ENCODE data around the gene CASK.

CASK gene

GRCh38 chrX:41912923-41913322 is 10.4 kb downstream of the CASK start:
- peaks cover 15% of the 10 kb centered on the region for H3K79me2 ChIP-seq (ENCODE audit: control insufficient read depth, insufficient read depth, low read length, unreplicated experiment)
- no peaks in the 10 kb centered on the region for H3K27me3 ChIP-seq (ENCODE audit: insufficient read depth, low read length)
- no peak overlapping the region for H3K27ac ChIP-seq (ENCODE audit: low read depth, low read length)
- H3K4me1 ChIP-seq (ENCODE audit: control insufficient read depth, insufficient read depth, low read length, unreplicated experiment) = no peaks in the 10 kb centered on the region
- no peak overlapping the region for H3K4me3 ChIP-seq (ENCODE audit: low read depth, low read length)
- no peak overlapping the region for H2AFZ ChIP-seq (ENCODE audit: low read length, unreplicated experiment)
- no peaks in the 10 kb centered on the region for H3K36me3 ChIP-seq (ENCODE audit: insufficient read depth, low read length)

DNA sequence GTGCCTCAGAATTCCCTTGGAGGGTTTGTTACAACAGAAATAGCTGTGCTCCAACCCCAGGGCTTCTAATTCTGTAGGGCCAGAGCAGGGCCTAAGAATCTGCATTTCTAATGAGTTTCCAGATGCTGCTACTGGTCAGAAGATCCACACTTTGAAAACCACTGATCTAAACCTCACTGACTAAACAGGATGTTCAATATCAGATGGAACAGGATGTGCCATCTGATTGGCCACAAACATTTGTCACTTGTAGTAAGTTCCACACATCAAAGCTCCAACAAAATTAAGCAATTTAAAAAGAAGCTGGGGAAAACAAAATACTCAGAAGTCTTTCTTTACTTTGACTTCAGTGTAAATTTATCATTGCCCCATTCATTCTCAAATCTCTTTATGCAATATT is 14.3 kb downstream of the CASK start:
- no peak overlapping the region for H3K4me3 ChIP-seq (ENCODE audit: low read depth, low read length)
- H3K27me3 ChIP-seq (ENCODE audit: insufficient read depth, low read length) = no peaks in the 10 kb centered on the region
- no peaks in the 10 kb centered on the region for H3K36me3 ChIP-seq (ENCODE audit: insufficient read depth, low read length)
- peaks cover 7% of the 10 kb centered on the region for H3K79me2 ChIP-seq (ENCODE audit: control insufficient read depth, insufficient read depth, low read length, unreplicated experiment)
- H3K4me1 ChIP-seq (ENCODE audit: control insufficient read depth, insufficient read depth, low read length, unreplicated experiment) = peaks cover 7% of the 10 kb centered on the region
- no peak overlapping the region for H3K27ac ChIP-seq (ENCODE audit: low read depth, low read length)
- no peak overlapping the region for H2AFZ ChIP-seq (ENCODE audit: low read length, unreplicated experiment)

- H3K4me1 ChIP-seq (ENCODE audit: control insufficient read depth, insufficient read depth, low read length, unreplicated experiment) = peaks cover 7% of the 10 kb centered on the region
- H3K27ac ChIP-seq (ENCODE audit: low read depth, low read length) = no peak overlapping the region
- H3K79me2 ChIP-seq (ENCODE audit: control insufficient read depth, insufficient read depth, low read length, unreplicated experiment) = peaks cover 7% of the 10 kb centered on the region
- no peak overlapping the region for H3K4me3 ChIP-seq (ENCODE audit: low read depth, low read length)
- H2AFZ ChIP-seq (ENCODE audit: low read length, unreplicated experiment) = no peak overlapping the region
- H3K36me3 ChIP-seq (ENCODE audit: insufficient read depth, low read length) = no peaks in the 10 kb centered on the region
- H3K27me3 ChIP-seq (ENCODE audit: insufficient read depth, low read length) = no peaks in the 10 kb centered on the region
Measured at GRCh38 chrX:41906515-41907187, 16.7 kb downstream of the CASK start.

DNA sequence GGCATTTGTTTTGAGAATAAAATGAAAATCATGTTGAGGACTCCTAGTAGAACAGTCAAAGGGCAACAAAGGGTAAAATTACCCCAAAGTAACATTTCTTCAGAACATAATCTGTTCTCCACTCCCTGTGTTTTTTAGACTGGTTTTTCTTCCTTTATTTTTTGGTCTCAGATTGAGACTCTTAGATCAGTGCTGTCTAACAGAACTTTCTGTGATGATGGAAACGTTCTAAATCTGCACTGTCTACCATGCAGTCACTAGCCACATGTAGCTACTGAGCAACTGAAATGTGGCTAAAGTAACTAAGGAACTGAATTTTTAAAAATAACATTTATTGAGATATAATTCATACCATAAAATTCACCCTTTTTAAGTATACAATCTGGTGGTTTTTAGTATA is 19.8 kb downstream of the CASK start:
- Histone ChIP-seq H3K27ac (ENCODE audit: low read depth, low read length) (no peak overlapping the region), H3K27me3 (ENCODE audit: insufficient read depth, low read length) (no peaks in the 10 kb centered on the region), H3K4me3 (ENCODE audit: low read depth, low read length) (no peak overlapping the region), H2AFZ (ENCODE audit: low read length, unreplicated experiment) (no peak overlapping the region), H3K4me1 (ENCODE audit: control insufficient read depth, insufficient read depth, low read length, unreplicated experiment) (peaks cover 7% of the 10 kb centered on the region), H3K36me3 (ENCODE audit: insufficient read depth, low read length) (no peaks in the 10 kb centered on the region), H3K79me2 (ENCODE audit: control insufficient read depth, insufficient read depth, low read length, unreplicated experiment) (peaks cover 8% of the 10 kb centered on the region)

- no peak overlapping the region for H2AFZ ChIP-seq (ENCODE audit: low read length, unreplicated experiment)
- H3K4me3 ChIP-seq (ENCODE audit: low read depth, low read length) = no peak overlapping the region
- no peaks in the 10 kb centered on the region for H3K4me1 ChIP-seq (ENCODE audit: control insufficient read depth, insufficient read depth, low read length, unreplicated experiment)
- H3K79me2 ChIP-seq (ENCODE audit: control insufficient read depth, insufficient read depth, low read length, unreplicated experiment) = peaks cover 4% of the 10 kb centered on the region
- H3K27me3 ChIP-seq (ENCODE audit: insufficient read depth, low read length) = no peaks in the 10 kb centered on the region
- H3K27ac ChIP-seq (ENCODE audit: low read depth, low read length) = no peak overlapping the region
- no peaks in the 10 kb centered on the region for H3K36me3 ChIP-seq (ENCODE audit: insufficient read depth, low read length)
Measured at GRCh38 chrX:41900321-41900720, 23.0 kb downstream of the CASK start.

- H2AFZ ChIP-seq (ENCODE audit: low read length, unreplicated experiment) = no peak overlapping the region
- H3K27ac ChIP-seq (ENCODE audit: low read depth, low read length) = no peak overlapping the region
- H3K79me2 ChIP-seq (ENCODE audit: control insufficient read depth, insufficient read depth, low read length, unreplicated experiment) = no peaks in the 10 kb centered on the region
- H3K27me3 ChIP-seq (ENCODE audit: insufficient read depth, low read length) = no peaks in the 10 kb centered on the region
- no peaks in the 10 kb centered on the region for H3K36me3 ChIP-seq (ENCODE audit: insufficient read depth, low read length)
- H3K4me3 ChIP-seq (ENCODE audit: low read depth, low read length) = no peak overlapping the region
- H3K4me1 ChIP-seq (ENCODE audit: control insufficient read depth, insufficient read depth, low read length, unreplicated experiment) = no peaks in the 10 kb centered on the region
Measured at GRCh38 chrX:41895826-41896225, 27.5 kb downstream of the CASK start.

DNA sequence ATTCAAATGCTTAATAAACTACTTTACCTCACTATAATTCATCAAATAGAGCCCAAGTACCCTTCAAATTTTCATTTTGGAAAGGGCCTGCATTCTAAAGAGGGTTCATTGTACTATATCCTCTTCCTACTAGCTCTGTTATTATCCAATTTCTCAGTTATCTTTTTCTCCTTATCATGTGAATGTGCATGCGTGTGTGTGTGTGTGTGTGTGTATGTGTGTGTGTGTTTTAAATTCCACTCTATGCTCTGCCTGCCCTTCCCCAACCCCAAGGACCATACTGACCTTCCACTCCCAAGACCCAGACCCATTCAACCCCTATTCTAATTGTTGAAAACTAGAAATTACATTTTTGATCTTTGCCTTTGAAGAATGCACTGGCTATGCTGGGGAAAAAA is 33.3 kb downstream of the CASK start:
- no peak overlapping the region for H3K4me3 ChIP-seq (ENCODE audit: low read depth, low read length)
- no peaks in the 10 kb centered on the region for H3K79me2 ChIP-seq (ENCODE audit: control insufficient read depth, insufficient read depth, low read length, unreplicated experiment)
- no peaks in the 10 kb centered on the region for H3K27me3 ChIP-seq (ENCODE audit: insufficient read depth, low read length)
- H3K36me3 ChIP-seq (ENCODE audit: insufficient read depth, low read length) = no peaks in the 10 kb centered on the region
- peaks cover 4% of the 10 kb centered on the region for H3K4me1 ChIP-seq (ENCODE audit: control insufficient read depth, insufficient read depth, low read length, unreplicated experiment)
- H2AFZ ChIP-seq (ENCODE audit: low read length, unreplicated experiment) = no peak overlapping the region
- 0 out of 2 replicates have a peak overlapping the region, but pooled peaks have one; percentile 55 for H3K27ac ChIP-seq (ENCODE audit: low read depth, low read length)

DNA sequence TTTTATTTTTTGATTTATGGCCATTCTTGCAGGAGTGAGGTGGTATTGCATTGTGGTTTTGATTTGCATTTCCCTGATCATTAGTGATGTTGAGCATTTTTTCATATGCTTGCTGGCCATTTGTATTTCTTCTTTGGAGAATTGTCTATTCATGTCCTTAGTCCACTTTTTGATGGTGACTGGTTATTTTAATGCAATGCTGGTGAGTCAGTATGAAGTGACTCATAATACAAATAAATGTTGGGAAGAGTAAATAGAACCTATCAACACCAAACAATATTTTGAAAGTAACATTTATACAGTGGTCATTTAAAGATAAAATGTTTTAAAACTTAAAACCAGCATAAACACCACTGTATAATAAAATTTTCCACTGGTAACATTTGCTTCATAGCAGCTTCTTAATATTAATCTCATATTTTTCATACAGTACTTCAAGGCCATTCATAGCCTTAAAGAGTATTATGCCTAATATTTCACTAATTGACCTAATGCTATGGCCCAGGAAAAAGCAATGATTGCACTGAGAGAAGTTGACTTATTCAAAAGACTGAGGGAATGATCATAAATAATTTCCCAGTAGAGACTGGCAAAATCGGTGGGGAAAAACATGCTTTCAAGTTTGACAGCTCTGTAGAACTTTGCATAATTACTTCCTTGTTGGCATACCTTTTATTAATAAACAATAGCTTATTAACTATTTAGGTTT is 33.9 kb downstream of the CASK start:
- no peak overlapping the region for H2AFZ ChIP-seq (ENCODE audit: low read length, unreplicated experiment)
- peak overlapping the region; percentile 25; the same call in 1 of the 2 replicates for H3K4me3 ChIP-seq (ENCODE audit: low read depth, low read length)
- H3K79me2 ChIP-seq (ENCODE audit: control insufficient read depth, insufficient read depth, low read length, unreplicated experiment) = no peaks in the 10 kb centered on the region
- H3K4me1 ChIP-seq (ENCODE audit: control insufficient read depth, insufficient read depth, low read length, unreplicated experiment) = peaks cover 4% of the 10 kb centered on the region
- peak overlapping the region; percentile 55 for H3K27ac ChIP-seq (ENCODE audit: low read depth, low read length)
- H3K36me3 ChIP-seq (ENCODE audit: insufficient read depth, low read length) = no peaks in the 10 kb centered on the region
- no peaks in the 10 kb centered on the region for H3K27me3 ChIP-seq (ENCODE audit: insufficient read depth, low read length)

DNA sequence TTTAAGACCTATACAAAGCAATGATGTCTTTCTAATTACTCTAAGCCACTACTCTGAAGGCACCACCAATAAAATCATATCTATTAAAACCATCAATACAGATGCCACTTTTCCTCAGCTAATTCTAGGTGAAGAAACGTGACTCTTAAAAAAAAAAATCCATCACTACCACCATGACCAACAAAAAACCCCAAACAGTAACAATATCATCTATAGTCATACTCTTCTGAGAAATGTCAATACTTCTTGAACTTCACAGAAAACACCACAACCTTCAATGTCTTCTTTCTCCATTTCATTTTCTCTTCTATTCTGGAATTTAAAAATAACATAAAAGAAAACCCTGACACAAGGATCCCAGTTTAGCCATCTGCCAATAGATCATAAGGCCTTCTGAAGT is 35.7 kb downstream of the CASK start:
- H3K27ac ChIP-seq (ENCODE audit: low read depth, low read length) = no peak overlapping the region
- no peaks in the 10 kb centered on the region for H3K79me2 ChIP-seq (ENCODE audit: control insufficient read depth, insufficient read depth, low read length, unreplicated experiment)
- no peak overlapping the region for H3K4me3 ChIP-seq (ENCODE audit: low read depth, low read length)
- H2AFZ ChIP-seq (ENCODE audit: low read length, unreplicated experiment) = no peak overlapping the region
- no peaks in the 10 kb centered on the region for H3K27me3 ChIP-seq (ENCODE audit: insufficient read depth, low read length)
- H3K36me3 ChIP-seq (ENCODE audit: insufficient read depth, low read length) = no peaks in the 10 kb centered on the region
- peaks cover 4% of the 10 kb centered on the region for H3K4me1 ChIP-seq (ENCODE audit: control insufficient read depth, insufficient read depth, low read length, unreplicated experiment)

GRCh38 chrX:41885724-41886123 is 37.6 kb downstream of the CASK start:
- no peak overlapping the region for H2AFZ ChIP-seq (ENCODE audit: low read length, unreplicated experiment)
- H3K27me3 ChIP-seq (ENCODE audit: insufficient read depth, low read length) = no peaks in the 10 kb centered on the region
- H3K36me3 ChIP-seq (ENCODE audit: insufficient read depth, low read length) = no peaks in the 10 kb centered on the region
- no peak overlapping the region for H3K27ac ChIP-seq (ENCODE audit: low read depth, low read length)
- H3K4me3 ChIP-seq (ENCODE audit: low read depth, low read length) = no peak overlapping the region
- no peaks in the 10 kb centered on the region for H3K79me2 ChIP-seq (ENCODE audit: control insufficient read depth, insufficient read depth, low read length, unreplicated experiment)
- H3K4me1 ChIP-seq (ENCODE audit: control insufficient read depth, insufficient read depth, low read length, unreplicated experiment) = peaks cover 4% of the 10 kb centered on the region

DNA sequence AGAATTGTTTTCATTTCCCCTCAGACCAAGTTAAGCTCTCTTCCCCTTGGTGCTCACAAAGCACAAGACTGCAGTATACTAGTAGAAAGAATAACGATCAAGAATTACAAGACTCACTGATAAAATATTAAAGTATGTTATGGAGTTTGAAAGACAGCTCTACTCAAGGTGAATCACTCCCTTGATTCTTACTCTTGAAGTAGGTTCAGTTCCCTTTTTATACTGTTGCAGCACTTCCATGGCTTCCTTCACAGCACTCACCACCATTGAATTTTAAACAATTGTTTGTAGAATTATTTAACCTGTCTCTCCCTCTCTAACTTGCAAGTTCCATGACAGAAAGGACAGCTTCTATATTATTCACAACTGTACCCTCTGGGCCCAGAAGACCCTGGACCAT is 42.2 kb downstream of the CASK start:
- H3K4me1 ChIP-seq (ENCODE audit: control insufficient read depth, insufficient read depth, low read length, unreplicated experiment) = no peaks in the 10 kb centered on the region
- H3K36me3 ChIP-seq (ENCODE audit: insufficient read depth, low read length) = no peaks in the 10 kb centered on the region
- H3K27ac ChIP-seq (ENCODE audit: low read depth, low read length) = no peak overlapping the region
- no peak overlapping the region for H3K4me3 ChIP-seq (ENCODE audit: low read depth, low read length)
- no peak overlapping the region for H2AFZ ChIP-seq (ENCODE audit: low read length, unreplicated experiment)
- no peaks in the 10 kb centered on the region for H3K27me3 ChIP-seq (ENCODE audit: insufficient read depth, low read length)
- no peaks in the 10 kb centered on the region for H3K79me2 ChIP-seq (ENCODE audit: control insufficient read depth, insufficient read depth, low read length, unreplicated experiment)

Measured in ACC112 (cell line).